Ramos (cell line): ENCODE measurements around the gene MRPL53.
"Not testable (repeated sequence)": the region's sequence is repeated elsewhere in the genome, so short reads cannot be mapped to it uniquely, and the experiment has no call there.

Experiments used
- in situ Hi-C: fragments of 300-500 bp; cut with MboI; formaldehyde crosslinking; loops from one replicate; pipeline ENCODE4 v1.14.3; 2022; ENCODE audit warnings: low sequenced_read_pairs; ENCODE audit not compliant: unreplicated experiment

MRPL53 gene

DNA sequence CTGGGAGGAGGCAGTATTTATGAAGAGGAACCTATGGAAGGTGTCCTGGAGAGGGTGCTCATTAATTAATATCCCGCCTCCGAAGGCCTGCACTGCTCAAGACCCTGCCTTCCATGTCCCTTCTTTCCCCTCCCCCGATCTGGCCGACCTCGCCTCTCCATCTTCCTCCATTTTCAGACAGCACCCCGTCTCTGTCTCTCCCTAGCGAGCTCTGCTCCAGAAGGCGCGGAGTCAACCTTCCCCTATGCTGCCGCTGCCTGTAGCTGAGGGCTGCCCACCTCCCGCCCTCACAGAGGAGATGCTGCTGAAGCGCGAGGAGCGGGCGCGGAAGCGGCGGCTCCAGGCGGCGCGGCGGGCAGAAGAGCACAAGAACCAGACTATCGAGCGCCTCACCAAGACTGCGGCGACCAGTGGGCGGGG, 15.3 kb downstream of the MRPL53 start:
- in situ Hi-C loops: no loop called here

DNA sequence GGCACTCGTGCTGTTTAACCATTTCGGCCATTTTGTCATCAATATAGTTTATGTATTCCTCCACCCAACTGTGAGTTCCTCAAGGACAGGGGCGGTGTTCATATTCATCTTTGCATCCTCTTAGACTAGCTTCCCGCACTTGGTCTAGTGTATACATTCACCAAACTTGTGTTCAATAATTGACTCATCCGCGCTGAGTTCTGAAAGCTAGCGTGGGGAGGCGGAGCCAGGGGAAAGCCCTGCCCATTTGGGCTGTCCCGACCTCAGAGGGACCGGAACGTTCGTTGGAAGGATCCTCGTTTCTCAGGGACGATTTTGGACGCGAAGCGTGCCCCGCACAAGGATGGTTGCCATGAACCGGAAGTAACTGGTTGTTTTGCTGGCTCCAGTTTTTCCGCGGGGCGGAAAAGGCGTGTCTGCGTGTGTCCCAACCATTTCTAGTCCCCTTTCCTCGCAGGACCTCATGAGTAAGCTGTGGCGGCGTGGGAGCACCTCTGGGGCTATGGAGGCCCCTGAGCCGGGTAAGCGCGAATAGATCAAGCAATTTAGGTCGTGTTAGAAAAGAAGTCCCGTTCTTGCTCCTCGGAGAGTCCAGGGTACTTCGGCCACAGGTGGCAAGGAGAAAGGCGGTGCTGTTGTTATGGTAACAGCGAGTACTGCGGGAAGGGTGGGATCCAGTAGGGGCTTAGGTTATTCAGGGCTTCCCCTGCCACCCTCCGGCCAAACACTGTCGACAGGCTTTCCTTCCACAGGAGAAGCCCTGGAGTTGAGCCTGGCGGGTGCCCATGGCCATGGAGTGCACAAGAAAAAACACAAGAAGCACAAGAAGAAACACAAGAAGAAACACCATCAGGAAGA, 17.6 kb downstream of the MRPL53 start, which contains the start of gene INO80B:
Gene INO80B, plus strand, starts transcription at position 434 of the 858 bp plus-strand sequence. Its CDS starts 30 bp downstream, at position 464.
- in situ Hi-C loops: no loop called here

DNA sequence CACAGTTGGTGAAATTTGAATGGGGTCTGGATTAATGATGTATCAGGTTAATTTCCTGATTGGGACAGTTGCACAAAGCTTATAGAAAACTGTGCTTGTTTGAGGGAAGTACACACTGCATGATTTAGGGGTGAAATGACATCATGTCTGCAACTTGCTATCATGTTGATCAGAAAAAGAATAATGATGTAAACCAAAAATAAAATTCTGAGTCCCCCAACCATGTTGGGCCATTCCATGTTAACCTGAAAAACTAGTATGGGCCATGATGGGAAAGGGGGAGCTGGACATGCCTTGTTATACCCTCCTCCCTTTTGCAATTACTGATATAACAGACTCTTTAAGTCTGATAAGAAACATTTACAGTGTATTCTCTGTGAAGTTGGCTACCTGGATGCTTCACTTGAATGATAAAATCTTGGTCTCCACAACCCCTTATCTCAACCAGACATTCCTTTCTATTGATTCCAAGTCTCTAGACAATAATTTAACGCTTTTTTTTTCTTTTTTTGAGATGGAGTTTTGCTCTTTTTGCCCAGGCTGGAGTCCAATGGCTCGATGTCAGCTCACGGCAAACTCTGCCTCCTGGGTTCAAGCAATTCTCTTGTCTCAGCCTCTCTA, 21.8 kb downstream of the MRPL53 start:
- in situ Hi-C loops: no loop called here

DNA sequence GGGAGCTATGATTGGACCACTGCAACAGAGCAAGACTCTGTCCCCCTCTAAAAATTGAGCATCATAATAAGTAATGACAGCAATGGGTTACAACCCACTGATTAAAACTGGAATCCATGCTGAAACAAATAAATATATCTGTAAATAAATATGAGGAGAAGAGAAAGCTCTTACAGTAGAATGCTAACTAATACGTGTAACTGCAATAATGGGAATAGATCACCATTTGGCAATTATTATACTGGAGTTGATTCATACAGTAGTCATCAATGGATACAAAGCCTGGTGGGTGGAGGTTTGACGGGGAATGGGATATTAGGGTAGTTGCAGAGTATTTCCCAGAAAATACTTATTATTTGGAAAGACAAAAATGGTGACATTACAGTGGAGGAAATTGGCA, 23.7 kb downstream of the MRPL53 start:
- in situ Hi-C loops: no loop called here

DNA sequence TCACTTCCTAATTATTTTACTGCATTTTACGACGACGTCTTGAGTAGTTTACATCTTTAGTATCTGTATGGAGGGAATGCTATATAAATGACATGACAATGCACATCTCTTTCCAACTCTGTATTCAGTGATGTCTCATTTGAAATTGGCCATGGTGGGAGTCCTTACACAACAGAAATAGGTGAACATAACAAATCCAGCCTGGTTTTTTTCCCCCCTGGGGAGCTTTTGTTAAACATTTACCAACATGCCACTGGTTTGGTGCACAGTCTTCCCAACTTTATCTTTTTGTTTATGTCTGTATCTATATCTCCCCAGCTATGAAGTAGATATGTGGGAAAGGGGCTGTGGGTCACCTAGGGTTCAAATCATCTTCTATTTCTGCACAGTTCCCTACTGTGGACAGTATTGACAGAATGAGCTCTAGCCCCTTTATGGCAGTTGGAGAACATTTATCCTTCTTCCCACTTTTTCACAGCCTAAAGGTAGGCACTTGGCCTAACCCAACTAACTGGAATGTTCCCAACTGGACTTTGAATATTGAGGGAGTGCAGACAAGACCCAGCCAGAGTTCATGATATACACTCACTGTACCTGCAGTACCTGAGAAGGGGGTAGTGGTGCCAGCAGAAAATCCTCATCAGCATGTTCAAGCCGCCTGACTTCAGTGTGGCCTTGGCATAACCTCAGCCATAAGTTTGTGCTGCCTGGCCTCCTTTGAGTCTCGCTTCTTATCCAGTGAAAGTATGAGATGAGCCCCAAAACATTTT, 25.1 kb downstream of the MRPL53 start:
- in situ Hi-C loops: no loop called here

DNA sequence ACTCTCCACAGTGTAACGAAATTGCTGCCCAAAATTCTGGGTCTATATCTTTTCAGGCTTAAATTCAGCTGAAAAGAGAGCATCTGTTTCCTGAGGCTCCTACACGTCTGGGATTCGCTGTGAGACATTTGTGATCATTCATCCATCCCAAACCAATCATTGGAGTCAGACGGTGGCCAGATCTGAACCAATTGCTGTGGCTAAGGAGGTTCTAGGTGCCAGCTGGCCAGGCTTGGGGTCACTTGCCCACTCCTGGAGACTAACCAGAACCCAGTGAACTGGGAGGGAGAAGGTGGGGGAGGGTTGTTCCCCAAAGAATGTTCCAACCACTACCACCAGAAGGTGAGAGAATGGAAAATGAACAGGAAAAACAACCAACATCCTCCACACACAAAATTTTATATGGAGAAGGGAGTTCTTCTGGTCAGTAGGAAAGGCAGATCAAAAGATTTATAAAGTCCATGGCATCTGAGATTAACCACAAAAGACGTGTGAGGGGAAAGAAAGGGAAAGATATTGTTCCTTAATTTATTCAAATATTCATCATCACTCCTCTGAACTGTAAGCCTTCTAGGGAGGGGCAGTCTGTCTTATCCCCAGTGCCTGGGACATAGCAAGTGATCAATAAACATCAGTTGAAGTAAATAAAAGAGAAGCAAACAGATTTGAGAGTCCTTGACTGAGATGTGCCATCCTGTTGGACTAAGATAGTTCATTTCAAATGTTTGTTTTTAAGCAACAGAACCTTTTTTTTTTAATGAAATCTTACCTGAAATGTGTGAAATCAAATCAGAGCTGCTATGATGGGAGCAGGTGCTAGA, 27.8 kb downstream of the MRPL53 start:
- in situ Hi-C loops: no loop called here

DNA sequence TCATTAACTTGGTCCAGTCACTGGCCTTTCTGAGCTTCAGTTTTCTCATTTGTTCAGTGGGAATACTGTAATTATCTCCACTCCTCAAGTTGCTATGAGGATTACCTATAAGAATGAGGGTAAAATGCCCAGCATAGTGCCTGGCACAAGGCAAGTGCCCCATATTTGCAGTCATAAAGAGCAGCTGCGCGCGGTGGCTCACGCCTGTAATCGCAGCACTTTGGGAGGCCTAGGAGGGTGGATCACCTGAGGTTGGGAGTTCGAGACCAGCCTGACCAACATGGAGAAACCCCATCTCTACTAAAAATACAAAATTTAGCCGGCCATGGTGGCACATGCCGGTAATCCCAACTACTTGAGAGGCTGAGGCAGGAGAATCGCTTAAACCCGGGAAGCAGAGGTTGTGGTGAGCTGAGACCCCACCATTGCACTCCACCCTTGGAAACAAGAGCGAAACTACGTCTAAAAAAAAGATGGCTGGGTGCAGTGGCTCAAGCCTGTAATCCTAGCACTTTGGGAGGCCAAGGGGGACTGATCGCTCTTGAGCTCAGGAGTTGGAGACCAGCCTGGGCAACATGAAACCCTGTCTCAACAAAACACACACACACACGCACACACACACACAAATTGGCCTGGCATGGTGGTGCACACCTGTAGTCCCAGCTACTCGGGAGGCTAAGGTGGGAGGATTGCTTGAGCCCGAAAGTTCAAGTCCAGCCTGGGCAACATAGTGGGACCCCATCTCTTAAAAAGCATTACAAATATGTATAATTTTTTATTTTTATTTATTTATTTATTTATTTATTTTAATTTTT, 29.8 kb downstream of the MRPL53 start:
- in situ Hi-C loops: not testable (repeated sequence)

DNA sequence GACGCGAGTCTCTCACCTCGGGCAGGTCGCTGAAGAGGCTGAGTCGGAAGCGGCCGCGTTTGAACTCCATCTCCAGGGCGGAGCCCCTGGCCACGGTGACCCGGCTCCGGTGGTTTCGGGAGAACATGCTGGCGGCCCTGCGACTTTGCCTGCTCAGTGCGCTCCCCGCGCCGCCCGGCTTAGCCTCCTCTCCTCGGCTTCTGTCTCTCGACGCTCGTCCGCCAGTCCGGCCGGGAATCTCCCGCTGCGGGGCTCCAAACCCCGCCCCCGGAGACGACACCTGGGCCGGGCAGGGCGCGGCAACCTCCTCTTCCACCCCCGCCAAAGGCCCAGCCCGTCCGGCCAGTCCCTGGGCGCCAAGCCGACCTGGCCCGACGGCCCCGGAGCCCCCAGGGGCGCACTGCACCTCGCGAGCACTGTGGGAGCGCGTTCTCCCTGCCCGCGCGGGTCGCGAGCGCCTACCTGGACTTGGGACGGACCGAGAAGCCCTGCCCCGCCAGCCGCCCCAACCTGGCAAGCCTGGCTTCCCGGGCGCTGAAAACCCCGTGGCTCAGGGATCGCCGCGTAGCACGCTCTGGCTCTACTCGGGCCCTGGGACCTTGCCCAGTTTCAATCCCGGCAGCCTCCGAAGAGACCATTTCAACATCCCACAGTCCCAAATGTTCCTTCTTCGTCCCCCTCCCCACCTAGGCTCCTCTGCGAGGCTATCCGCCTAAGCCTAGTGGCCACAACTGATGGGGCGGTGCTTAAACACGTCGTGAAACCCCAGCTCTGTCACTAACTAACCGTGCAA, 30.6 kb downstream of the MRPL53 start, which contains the start of gene RTKN:
Gene RTKN, minus strand, starts transcription at position 248 of the 793 bp plus-strand sequence. Its CDS starts 121 bp downstream, at position 127.
- in situ Hi-C loops: no loop called here

DNA sequence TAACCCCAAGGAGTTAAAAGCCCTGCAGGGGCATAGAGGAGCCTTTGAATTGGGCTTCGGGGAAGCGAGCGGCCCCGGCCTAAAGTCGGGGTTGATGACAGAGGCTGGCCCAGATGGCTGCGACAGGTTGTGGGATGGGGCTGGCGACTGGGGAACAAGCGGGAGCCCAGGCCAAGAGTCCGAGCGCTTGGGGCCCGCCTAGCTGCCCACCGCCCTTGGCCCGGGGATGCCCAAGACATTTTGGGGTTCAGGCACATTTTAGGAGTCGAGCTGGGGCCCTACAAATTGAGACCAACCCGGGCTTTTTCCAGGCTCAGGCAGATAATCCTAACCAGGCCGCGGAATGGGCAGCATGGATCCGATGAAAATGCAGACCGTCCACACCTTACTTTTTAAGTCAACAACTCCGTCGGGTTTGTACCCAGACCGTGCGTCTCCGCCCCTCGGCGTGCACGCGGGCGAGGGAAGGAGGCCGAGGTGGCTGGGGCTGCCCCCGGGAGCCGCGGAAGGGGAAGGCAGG, 31.2 kb downstream of the MRPL53 start:
- in situ Hi-C loops: no loop called here

DNA sequence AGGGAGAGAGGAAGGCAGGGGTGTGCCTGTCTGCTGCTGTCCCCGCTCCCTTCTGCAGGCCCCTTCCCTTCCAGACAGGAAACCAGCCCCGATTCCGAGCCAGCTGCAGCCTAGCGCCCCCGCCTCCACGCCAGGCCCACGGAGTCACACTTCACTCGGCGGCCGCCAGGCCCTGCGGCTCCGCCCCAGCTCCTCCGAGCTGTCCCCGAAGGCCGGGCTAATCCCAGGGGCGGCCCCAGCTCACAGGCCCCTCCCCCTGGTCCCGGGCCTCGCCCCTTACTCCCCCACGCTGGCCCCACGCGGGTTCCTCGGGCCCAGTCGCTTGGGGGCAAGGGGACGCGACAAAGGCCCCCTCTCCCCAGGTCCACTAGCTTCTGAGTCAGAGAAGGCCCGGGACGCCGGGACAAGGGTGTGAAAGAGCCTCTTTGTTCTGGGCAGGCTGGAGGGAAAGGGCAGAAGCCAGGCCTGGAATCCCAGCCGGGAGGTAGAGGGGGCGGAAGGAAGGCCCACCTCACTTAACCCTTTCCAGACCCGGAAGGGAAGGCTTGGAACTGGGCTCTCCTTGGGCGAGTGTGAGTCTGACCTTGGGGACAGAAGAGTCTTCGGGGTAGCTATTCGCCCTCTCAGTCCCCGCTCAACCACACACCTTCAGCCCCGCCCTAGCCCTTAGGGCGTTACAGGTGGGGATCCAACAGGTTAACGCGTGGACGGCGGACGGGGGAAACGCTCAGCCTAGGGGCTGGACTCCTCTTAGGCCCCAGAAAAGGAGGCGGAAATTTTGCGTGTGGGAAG, 31.9 kb downstream of the MRPL53 start:
- in situ Hi-C loops: no loop called here

DNA sequence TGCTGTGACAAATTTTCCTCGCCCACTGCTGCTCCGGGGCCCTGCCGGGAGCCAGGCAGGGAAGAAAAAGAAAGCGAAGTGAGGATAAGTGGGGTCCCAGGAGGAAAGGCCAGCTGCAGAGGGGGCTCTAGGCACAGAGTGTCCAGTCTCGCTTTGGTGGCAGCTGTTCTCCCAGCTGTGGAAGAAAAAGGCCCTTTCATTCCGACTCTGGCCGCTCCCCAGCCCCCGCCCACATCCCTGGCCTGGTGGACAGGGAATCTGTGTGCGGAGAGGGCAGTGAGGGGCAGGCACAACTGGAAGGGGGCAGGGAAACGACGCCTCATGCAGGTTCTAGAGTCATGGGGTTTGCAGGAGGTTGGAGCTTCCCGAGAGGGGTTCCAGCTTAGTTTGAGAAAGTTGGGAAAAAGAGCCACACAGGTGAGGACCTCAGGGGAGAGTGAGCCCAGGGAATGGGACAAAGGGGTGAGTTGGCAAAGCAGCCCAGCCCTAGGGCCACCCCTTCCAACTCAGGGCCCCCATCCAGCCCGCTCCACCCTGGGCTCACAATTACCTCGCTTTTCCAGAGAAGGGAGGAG, 32.6 kb downstream of the MRPL53 start:
- in situ Hi-C loops: no loop called here

DNA sequence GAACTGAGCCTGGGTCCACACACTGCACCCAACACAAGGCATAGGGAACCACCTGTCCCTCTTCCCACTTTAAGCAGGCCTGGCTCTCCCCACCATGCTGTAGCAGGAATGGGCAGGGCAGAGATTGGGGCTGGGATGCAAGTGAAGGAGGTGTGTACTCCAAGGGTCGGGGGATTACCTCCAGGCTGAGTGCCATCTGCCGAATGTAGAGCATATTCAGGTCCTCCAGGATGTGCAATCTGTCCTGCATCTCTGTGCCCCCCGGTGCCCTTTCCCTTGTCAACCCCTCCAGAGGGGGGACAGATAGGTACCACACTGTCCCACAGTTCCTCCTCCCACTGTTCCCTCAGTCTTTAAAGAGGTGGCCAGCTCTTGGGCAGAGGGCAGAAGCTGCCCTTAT, 33.1 kb downstream of the MRPL53 start:
- in situ Hi-C loops: no loop called here

DNA sequence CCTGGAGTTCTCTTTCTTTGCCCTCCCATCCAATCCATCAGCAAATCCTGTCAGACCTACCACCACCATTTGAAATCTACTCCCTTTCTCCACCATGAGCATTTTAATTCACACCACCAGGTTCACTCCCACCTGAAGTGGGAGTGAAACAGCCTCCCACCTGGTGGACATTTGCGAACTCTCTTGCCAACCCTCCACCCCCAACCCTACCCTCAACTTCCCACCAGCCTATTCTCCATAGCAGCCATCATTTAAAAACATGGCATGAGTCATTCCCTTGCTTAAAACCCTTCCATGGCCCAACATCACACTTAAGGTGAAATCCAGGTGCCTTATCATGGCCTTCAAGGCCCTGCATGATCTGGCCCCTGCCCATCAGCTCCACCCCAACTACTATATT, 34.2 kb downstream of the MRPL53 start:
- in situ Hi-C loops: no loop called here

DNA sequence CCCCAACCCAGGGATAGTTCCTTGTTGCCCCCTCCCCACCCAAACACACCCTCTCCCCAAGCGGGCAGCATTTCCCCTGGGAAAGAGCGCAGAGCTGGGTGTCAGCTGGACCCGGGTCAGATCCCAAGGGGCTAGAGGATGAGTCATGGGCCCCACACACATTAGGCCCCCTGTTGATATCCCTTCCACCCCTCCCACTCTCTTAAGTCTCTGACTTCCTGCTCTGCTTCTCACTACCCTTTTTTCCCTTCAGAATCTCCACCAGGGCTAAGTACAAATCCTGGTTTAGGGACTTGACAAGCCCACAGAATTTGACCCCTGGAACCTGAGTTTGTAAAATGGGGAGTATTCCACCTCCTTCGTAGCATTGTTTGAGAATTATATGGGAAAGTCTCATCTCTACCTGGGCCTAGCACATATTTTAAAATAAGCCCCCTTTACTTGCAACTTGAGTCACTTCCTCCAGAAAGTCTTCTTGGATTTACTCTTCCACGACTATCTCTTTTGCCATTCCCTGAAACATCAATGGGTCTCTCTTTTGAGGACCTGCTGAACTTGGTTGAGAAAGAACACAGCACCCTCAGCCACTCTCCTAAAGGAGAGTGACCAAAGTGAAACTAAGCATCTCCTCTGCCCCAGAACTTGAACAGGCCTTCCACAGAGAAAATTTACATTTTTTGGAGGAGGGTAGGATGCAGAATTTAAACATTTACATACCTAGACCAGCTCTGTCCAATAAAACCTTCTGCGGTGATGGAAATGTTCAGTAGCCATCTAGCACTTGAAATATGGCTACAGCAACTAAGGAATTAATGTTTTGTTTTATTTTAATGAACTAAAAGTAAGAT, 35.4 kb downstream of the MRPL53 start:
- in situ Hi-C loops: no loop called here

DNA sequence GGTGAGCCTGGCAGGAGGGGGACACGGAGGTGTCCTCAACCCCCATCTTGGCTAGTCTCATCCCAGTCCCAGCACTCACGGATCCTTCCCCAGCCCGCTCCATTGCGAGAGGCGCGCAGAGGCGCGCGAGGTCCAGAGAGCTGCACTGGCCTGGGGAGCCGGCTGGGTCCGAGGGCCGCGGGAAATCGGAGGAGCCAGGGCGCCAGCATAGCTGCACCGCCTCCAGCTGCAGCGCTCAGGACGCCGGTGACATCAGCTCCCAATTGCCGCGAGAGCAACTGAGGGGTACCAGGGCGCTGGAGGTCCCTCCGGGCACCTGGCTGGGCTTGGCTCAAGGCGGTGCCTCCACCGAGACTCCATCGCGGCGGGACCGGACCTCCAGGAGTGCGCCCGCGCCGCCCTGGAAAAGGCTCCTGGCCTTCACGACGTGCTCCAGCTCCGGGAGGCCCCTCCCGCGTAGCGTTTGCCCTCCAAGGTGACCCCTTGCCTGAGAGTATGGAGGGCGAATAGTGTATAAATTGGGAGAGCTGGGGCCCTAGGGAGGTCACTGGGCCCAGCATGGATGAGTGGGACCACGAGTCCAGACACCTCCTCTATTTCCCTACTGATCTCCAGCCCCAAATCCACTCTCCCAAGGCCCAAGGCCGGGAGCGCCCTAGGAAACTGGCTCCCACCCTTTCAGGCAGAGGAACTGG, 36.2 kb downstream of the MRPL53 start:
- in situ Hi-C loops: no loop called here

DNA sequence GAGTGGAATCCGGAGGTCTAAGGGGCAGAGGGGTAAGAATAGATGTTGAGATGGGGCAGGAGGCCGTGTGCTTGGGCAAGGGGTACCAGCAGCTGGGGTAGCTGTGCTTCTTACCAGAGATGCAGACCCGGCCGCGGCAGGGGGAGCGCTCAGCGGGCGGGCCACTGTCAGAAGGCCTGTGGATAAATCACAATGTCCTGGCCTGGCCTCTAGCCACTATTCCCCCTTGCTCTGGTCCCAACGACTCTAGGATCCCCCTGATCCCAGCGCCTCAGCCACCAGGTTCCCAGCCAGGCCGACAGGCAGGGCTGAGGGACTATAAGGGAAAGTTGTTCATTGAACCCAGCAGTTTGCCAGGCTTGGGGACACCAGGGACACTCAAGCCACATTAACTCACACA, 42.0 kb downstream of the MRPL53 start:
- in situ Hi-C loops: no loop called here
